OCI-LY1 (cell line): ENCODE measurements around the gene HDAC7.
A peak's percentile ranks its signal among the peaks of the same experiment; 100 is the strongest.

Experiments
- H2AFZ ChIP-seq: fragments of 200-600 bp; sonication (generic), shearing (Covaris generic); 2 replicates; pipeline ENCODE4 v1.6.0; 2014; ENCODE audit warnings: antibody characterized with exemption, mild to moderate bottlenecking, low read length
- H3F3A ChIP-seq: fragments of 200-600 bp; sonication (generic), shearing (Covaris generic); 2 replicates; pipeline ENCODE4 v1.6.0; 2014; ENCODE audit warnings: mild to moderate bottlenecking, antibody characterized with exemption, low read length, moderate library complexity; ENCODE audit not compliant: insufficient read depth
- H3K27ac ChIP-seq: fragments of 200-600 bp; sonication (generic); 2 replicates; pipeline ENCODE4 v1.5.1; 2014; ENCODE audit warnings: low read length, mixed run types, mild to moderate bottlenecking, low read depth; ENCODE audit not compliant: poor library complexity, severe bottlenecking
- H3K27me3 ChIP-seq: fragments of 200-600 bp; sonication (generic); 2 replicates; pipeline ENCODE4 v1.6.0; 2014; ENCODE audit warnings: antibody characterized with exemption, mild to moderate bottlenecking, low read length, moderate library complexity; ENCODE audit not compliant: insufficient read depth
- H3K36me3 ChIP-seq: fragments of 200-600 bp; sonication (generic); 2 replicates; pipeline ENCODE4 v1.6.1; 2014; ENCODE audit warnings: mild to moderate bottlenecking, antibody characterized with exemption, low read length, moderate library complexity, mixed read lengths; ENCODE audit not compliant: insufficient read depth
- H3K4me1 ChIP-seq: fragments of 200-600 bp; sonication (generic); 2 replicates; pipeline ENCODE4 v1.5.1; 2014; ENCODE audit warnings: mild to moderate bottlenecking, low read length, moderate library complexity; ENCODE audit not compliant: insufficient read depth, severe bottlenecking
- H3K4me2 ChIP-seq: fragments of 200-600 bp; sonication (generic), shearing (Covaris generic); 2 replicates; pipeline ENCODE4 v1.6.1; 2014; ENCODE audit warnings: low read length
- H3K4me3 ChIP-seq: fragments of 200-600 bp; sonication (generic); 2 replicates; pipeline ENCODE4 v1.5.1; 2014; ENCODE audit warnings: low read length, low read depth, mild to moderate bottlenecking, mixed read lengths; ENCODE audit not compliant: poor library complexity, severe bottlenecking
- H3K79me2 ChIP-seq: fragments of 200-600 bp; shearing (Covaris generic); 2 replicates; pipeline ENCODE4 v1.6.1; 2016; ENCODE audit warnings: mixed run types, low read length, mixed read lengths; ENCODE audit not compliant: insufficient read depth
- H3K9ac ChIP-seq: fragments of 200-600 bp; sonication (generic), shearing (Covaris generic); 2 replicates; pipeline ENCODE4 v1.6.1; 2014; ENCODE audit warnings: mild to moderate bottlenecking, low read length, mixed read lengths
- H3K9me2 ChIP-seq: fragments of 200-600 bp; sonication (generic), shearing (Covaris generic); 2 replicates; pipeline ENCODE4 v1.6.1; 2014; ENCODE audit warnings: low read depth, mild to moderate bottlenecking, low read length, mixed read lengths
- H3K9me3 ChIP-seq: fragments of 200-600 bp; shearing (Covaris generic); 2 replicates; pipeline ENCODE4 v1.6.1; 2014; ENCODE audit warnings: low read length, mixed read lengths
- H4K20me1 ChIP-seq: fragments of 200-600 bp; sonication (generic), shearing (Covaris generic); 2 replicates; pipeline ENCODE4 v1.6.0; 2016; ENCODE audit warnings: mild to moderate bottlenecking, low read length; ENCODE audit not compliant: insufficient read depth
- CTCF ChIP-seq: fragments of 200-600 bp; sonication (generic), shearing (Covaris generic); IDR thresholded peaks from 2 replicates; pipeline ENCODE4 v1.5.1; 2017; ENCODE audit warnings: mild to moderate bottlenecking, antibody characterized with exemption, low read length, moderate library complexity, mixed read lengths
- EZH2 ChIP-seq: fragments of 200-600 bp; sonication (generic), shearing (Covaris generic); IDR thresholded peaks from 2 replicates; pipeline ENCODE4 v1.8.0; 2017; ENCODE audit warnings: borderline replicate concordance, mixed run types, mild to moderate bottlenecking, antibody characterized with exemption, low read length, moderate library complexity, mixed read lengths

HDAC7 gene

GRCh38 chr12:47819896-47820630, at the start of gene HDAC7:
Gene HDAC7 (minus strand): TSS chr12:47819903. CDS start chr12:47819785, 118 bp downstream.
- peak within 1 kb of the TSS; percentile 96 for H3K4me3 ChIP-seq
- no peaks in the 10 kb centered on the region for H3K27me3 ChIP-seq
- no peaks in the 10 kb centered on the region for H3K9me2 ChIP-seq
- H3K79me2 ChIP-seq: peaks cover 33% of the 10 kb centered on the region
- no peaks in the 10 kb centered on the region for H3K9me3 ChIP-seq
- peak within 1 kb of the TSS; percentile 98 for H3K27ac ChIP-seq
- H3F3A ChIP-seq: no peaks in the 10 kb centered on the region
- H3K9ac ChIP-seq: peak within 1 kb of the TSS; percentile 87
- peak within 1 kb of the TSS; percentile 80 for H3K4me2 ChIP-seq
- H3K36me3 ChIP-seq: peaks cover 4% of the 10 kb centered on the region; the same call in 1 of the 2 replicates
- no peak for TF ChIP-seq CTCF
- TF ChIP-seq EZH2: no peak
- no peaks in the 10 kb centered on the region for H4K20me1 ChIP-seq
- no peak within 1 kb of the TSS for H2AFZ ChIP-seq
- peaks cover 86% of the 10 kb centered on the region for H3K4me1 ChIP-seq

- H3K79me2 ChIP-seq: no peaks in the 10 kb centered on the region
- H3K9ac ChIP-seq: no peak overlapping the region
- H2AFZ ChIP-seq: no peak overlapping the region
- H3K4me3 ChIP-seq: no peak overlapping the region
- no peak overlapping the region for H3K4me2 ChIP-seq
- peaks cover 12% of the 10 kb centered on the region for H3K4me1 ChIP-seq
- no peaks in the 10 kb centered on the region for H4K20me1 ChIP-seq
- H3K27me3 ChIP-seq: no peaks in the 10 kb centered on the region
- H3K27ac ChIP-seq: no peak overlapping the region
- no peaks in the 10 kb centered on the region for H3K9me3 ChIP-seq
- no peaks in the 10 kb centered on the region for H3F3A ChIP-seq
- H3K9me2 ChIP-seq: no peaks in the 10 kb centered on the region
- no peak for TF ChIP-seq EZH2
- TF ChIP-seq CTCF: no peak
- no peaks in the 10 kb centered on the region; the same call in 1 of the 2 replicates for H3K36me3 ChIP-seq
Measured at GRCh38 chr12:47868552-47869031, 48.9 kb upstream of the HDAC7 start.

- Histone ChIP-seq H3F3A (no peaks in the 10 kb centered on the region), H3K79me2 (no peaks in the 10 kb centered on the region), H3K9ac (no peak overlapping the region), H3K4me3 (no peak overlapping the region), H2AFZ (no peak overlapping the region), H4K20me1 (no peaks in the 10 kb centered on the region), H3K36me3 (no peaks in the 10 kb centered on the region; the same call in 1 of the 2 replicates), H3K27me3 (no peaks in the 10 kb centered on the region; the same call in 1 of the 2 replicates), H3K4me1 (peaks cover 12% of the 10 kb centered on the region), H3K4me2 (no peak overlapping the region), H3K9me2 (no peaks in the 10 kb centered on the region), H3K27ac (no peak overlapping the region), H3K9me3 (no peaks in the 10 kb centered on the region)
- TF ChIP-seq CTCF (no peak), EZH2 (no peak)
Measured at GRCh38 chr12:47868041-47868440, 48.3 kb upstream of the HDAC7 start.
